NCI-H2196 (cell line): Measurements from ENCODE around the gene OR2A25.
"Not testable (repeated sequence)": the region's sequence is repeated elsewhere in the genome, so short reads cannot be mapped to it uniquely, and the experiment has no call there.

Experiments used
- DNase-seq: peaks from one replicate; lab custom pipeline; 2025; ENCODE audit not compliant: unreplicated experiment; lab: John Stamatoyannopoulos, UW

OR2A25 gene

GRCh38 chr7:144069511-144069910, at the start of gene OR2A25:
OR2A25 (plus strand) TSS chr7:144069811; CDS start chr7:144074220, 4,409 bp downstream.
- no peak for DNase-seq

GRCh38 chr7:144020340-144020739, 49.3 kb upstream of the OR2A25 start:
- no peak for DNase-seq

GRCh38 chr7:144022169-144022568, 47.4 kb upstream of the OR2A25 start:
- DNase-seq = no peak

GRCh38 chr7:144023171-144023827, 46.3 kb upstream of the OR2A25 start:
- DNase-seq = no peak

- DNase-seq = no peak
Observed at GRCh38 chr7:144024213-144024612, 45.4 kb upstream of the OR2A25 start.

- no peak for DNase-seq
Observed at GRCh38 chr7:144026203-144026883, 43.3 kb upstream of the OR2A25 start.

- DNase-seq = no peak
Observed at GRCh38 chr7:144027070-144027469, 42.5 kb upstream of the OR2A25 start.

GRCh38 chr7:144027974-144028373, 41.6 kb upstream of the OR2A25 start:
- no peak for DNase-seq

- no peak for DNase-seq
Observed at GRCh38 chr7:144028547-144028946, 41.1 kb upstream of the OR2A25 start.

- no peak for DNase-seq
Observed at GRCh38 chr7:144032516-144032915, 37.1 kb upstream of the OR2A25 start.

- DNase-seq = no peak
Observed at GRCh38 chr7:144032985-144033709, 36.5 kb upstream of the OR2A25 start.

GRCh38 chr7:144035385-144035784, 34.2 kb upstream of the OR2A25 start:
- no peak for DNase-seq

- DNase-seq = no peak
Observed at GRCh38 chr7:144036302-144036885, 33.2 kb upstream of the OR2A25 start.

- DNase-seq = no peak
Observed at GRCh38 chr7:144037414-144038035, 32.1 kb upstream of the OR2A25 start.

GRCh38 chr7:144038887-144039286, 30.7 kb upstream of the OR2A25 start:
- no peak for DNase-seq

- no peak for DNase-seq
Observed at GRCh38 chr7:144048648-144049047, 21.0 kb upstream of the OR2A25 start, which contains the start of gene OR2A5. OR2A5 (plus strand) TSS chr7:144048948; CDS start chr7:144050402, 1,454 bp downstream.

GRCh38 chr7:144049491-144049890, 20.1 kb upstream of the OR2A25 start:
- DNase-seq = no peak

GRCh38 chr7:144050093-144050492, 19.5 kb upstream of the OR2A25 start:
- DNase-seq = no peak

GRCh38 chr7:144050884-144051283, 18.7 kb upstream of the OR2A25 start:
- DNase-seq = not testable (repeated sequence)

GRCh38 chr7:144057954-144058353, 11.7 kb upstream of the OR2A25 start:
- DNase-seq = no peak

GRCh38 chr7:144063710-144064109, 5.9 kb upstream of the OR2A25 start:
- DNase-seq = no peak
